HCT116 (cell line): ENCODE measurements around the gene NFIC. TPM values are rescaled to one million over a fixed set of nuclear protein-coding genes. Genes with fewer than 3 reads are reported as not detected.

ENCODE experiments used
- ATAC-seq: fragments of 200-7000 bp; cut with Tn5 transposase; 2 replicates; pipeline ENCODE4 v1.9.1; 2020; ENCODE audit warnings: mild to moderate bottlenecking, moderate library complexity
- BruUV-seq: library from RNA; stranded (reverse); fragments of 400-500 nt; replicated peaks from 2 replicates; lab custom pipeline; 2021; lab: Mats Ljungman, UMichigan
- CTCF ChIA-PET: fragments of 300-600 bp; sonication (Branson Sonifier 250); formaldehyde crosslinking; loops from one replicate; lab custom pipeline; 2021; ENCODE audit warnings: antibody characterized with exemption; lab: Charles Lee
- POLR2A ChIA-PET: fragments of 300-600, 350-600 bp; sonication (Branson Sonifier 250); formaldehyde crosslinking; loops from one replicate; lab custom pipeline; 2021; ENCODE audit warnings: antibody characterized with exemption; lab: Charles Lee
- RAD21 ChIA-PET, 2 experiments: fragments of 300-600 bp; sonication (Branson Sonifier 250); formaldehyde crosslinking; loops; one replicate each; lab custom pipeline; 2023; ENCODE audit warnings: low total read pairs in 2 of 2; ENCODE audit not compliant: uncharacterized antibody in 2 of 2, unreplicated experiment in 2 of 2, low non-redundant PET in 1 of 2; lab: Charles Lee
- DNase-seq: peaks from one replicate; pipeline ENCODE4 v3.0.0-alpha.2; 2010; ENCODE audit warnings: low read depth, low spot score
- H2AFZ ChIP-seq: fragments of 200-600 bp; shearing (Covaris generic), sonication (generic); 2 replicates; pipeline ENCODE4 v1.6.1; 2017; ENCODE audit warnings: low read depth, mixed run types, mixed read lengths, antibody characterized with exemption, low read length; ENCODE audit not compliant: poor library complexity, severe bottlenecking
- H3K27ac ChIP-seq: 2 replicates; pipeline ENCODE4 v1.5.1; 2012; ENCODE audit warnings: low read depth, low read length
- H3K27me3 ChIP-seq: fragments of 200-600 bp; sonication (generic); 2 replicates; pipeline ENCODE4 v1.6.1; 2016; ENCODE audit warnings: mixed run types, low read length, mixed read lengths; ENCODE audit not compliant: insufficient read depth
- H3K36me3 ChIP-seq, 2 experiments: fragments of 200-500 bp in 1 of 2; fragments of 200-600 bp in 1 of 2; sonication (Bioruptor generic) in 1 of 2; sonication (generic) in 1 of 2; 2 replicates each; pipeline versions ENCODE4 v1.5.1 to v1.6.1; 2014 to 2016; ENCODE audit warnings: low read length in 2 of 2, inconsistent platforms in 1 of 2, mixed read lengths in 1 of 2, mixed run types in 1 of 2; ENCODE audit not compliant: insufficient read depth in 2 of 2, control insufficient read depth in 1 of 2
- H3K4me1 ChIP-seq, 2 experiments: fragments of 200-600 bp in 1 of 2; sonication (generic) in 1 of 2; 2 replicates each; pipeline versions ENCODE4 v1.5.1 to v1.6.1; 2012 to 2017; ENCODE audit warnings: low read length in 2 of 2, inconsistent platforms in 1 of 2, mild to moderate bottlenecking in 1 of 2, mixed read lengths in 1 of 2, mixed run types in 1 of 2, moderate library complexity in 1 of 2; ENCODE audit not compliant: insufficient read depth in 2 of 2, control insufficient read depth in 1 of 2
- H3K4me2 ChIP-seq: fragments of 200-600 bp; sonication (generic); 2 replicates; pipeline ENCODE4 v1.6.1; 2017; ENCODE audit warnings: mixed run types, low read length, mixed read lengths
- H3K4me3 ChIP-seq, 2 experiments: fragments of 200-600 bp in 1 of 2; sonication (generic) in 1 of 2; replicated peaks in 1 of 2; 2 replicates each; pipeline ENCODE4 v1.5.1; 2011 to 2016; ENCODE audit warnings: low read length in 2 of 2, control low read depth in 1 of 2, low read depth in 1 of 2, mild to moderate bottlenecking in 1 of 2, mixed read lengths in 1 of 2, mixed run types in 1 of 2
- H3K79me2 ChIP-seq: fragments of 200-600 bp; sonication (generic); 2 replicates; pipeline ENCODE4 v1.6.1; 2017; ENCODE audit warnings: mild to moderate bottlenecking, mixed run types, low read length, moderate library complexity, mixed read lengths; ENCODE audit not compliant: insufficient read depth
- H3K9ac ChIP-seq: fragments of 200-600 bp; sonication (generic); 2 replicates; pipeline ENCODE4 v1.6.1; 2016; ENCODE audit warnings: low read length, mixed read lengths
- H3K9me2 ChIP-seq: fragments of 200-600 bp; sonication (generic), shearing (Covaris generic); 2 replicates; pipeline ENCODE4 v1.6.1; 2017; ENCODE audit warnings: mixed run types, mild to moderate bottlenecking, moderate library complexity; ENCODE audit not compliant: insufficient read depth
- H3K9me3 ChIP-seq, 2 experiments: fragments of 200-500 bp in 1 of 2; fragments of 200-600 bp in 1 of 2; sonication (Bioruptor generic) in 1 of 2; sonication (generic) in 1 of 2; 2 replicates each; pipeline ENCODE4 v1.6.1; 2014 to 2017; ENCODE audit warnings: low read length in 2 of 2, mixed read lengths in 2 of 2, inconsistent platforms in 1 of 2, low read depth in 1 of 2, mild to moderate bottlenecking in 1 of 2, mixed run types in 1 of 2, moderate library complexity in 1 of 2; ENCODE audit not compliant: control insufficient read depth in 1 of 2, insufficient read depth in 1 of 2
- H4K20me1 ChIP-seq: fragments of 200-600 bp; sonication (generic), shearing (Covaris generic); 2 replicates; pipeline ENCODE4 v1.6.1; 2017; ENCODE audit warnings: mixed run types, mild to moderate bottlenecking, moderate library complexity; ENCODE audit not compliant: insufficient read depth
- CBX3 ChIP-seq: IDR thresholded peaks from 2 replicates; pipeline ENCODE4 v1.6.1; 2012; ENCODE audit warnings: low read depth
- CEBPB ChIP-seq: IDR thresholded peaks from 2 replicates; pipeline ENCODE4 v1.6.1; 2012; ENCODE audit warnings: low read depth
- EZH2 ChIP-seq: fragments of 200-600 bp; sonication (generic); IDR thresholded peaks from 2 replicates; pipeline ENCODE4 v1.6.1; 2017; ENCODE audit warnings: antibody characterized with exemption, mixed run types
- EZH2phosphoT487 ChIP-seq: fragments of 200-600 bp; IDR thresholded peaks from 2 replicates; pipeline ENCODE4 v1.6.1; 2018; ENCODE audit warnings: antibody characterized with exemption, borderline replicate concordance
- FOSL1 ChIP-seq: IDR thresholded peaks from 2 replicates; pipeline ENCODE4 v1.6.1; 2012; ENCODE audit warnings: low read depth
- RAD21 ChIP-seq: IDR thresholded peaks from 2 replicates; pipeline ENCODE4 v1.6.1; 2012; ENCODE audit warnings: low read depth, mild to moderate bottlenecking
- SP1 ChIP-seq: IDR thresholded peaks from 2 replicates; pipeline ENCODE4 v1.6.1; 2012; ENCODE audit warnings: low read depth
- SRF ChIP-seq: IDR thresholded peaks from 2 replicates; pipeline ENCODE4 v1.6.1; 2012; ENCODE audit warnings: low read depth
- TCF7L2 ChIP-seq: IDR thresholded peaks from 2 replicates; pipeline ENCODE4 v1.7.0; 2011; ENCODE audit warnings: borderline replicate concordance, inconsistent platforms; ENCODE audit not compliant: insufficient read depth, insufficient read length; ENCODE audit errors: extremely low read depth
- YY1 ChIP-seq: IDR thresholded peaks from 2 replicates; pipeline ENCODE4 v1.6.1; 2011; ENCODE audit warnings: low read length, low read depth, moderate library complexity, mild to moderate bottlenecking; ENCODE audit not compliant: insufficient replicate concordance; ENCODE audit errors: extremely low read depth
- ZNF274 ChIP-seq: fragments of 200-500 bp; sonication (Bioruptor generic); IDR thresholded peaks from 2 replicates; pipeline ENCODE4 v1.6.1; 2014; ENCODE audit warnings: mild to moderate bottlenecking, low read depth, low read length, inconsistent platforms
- intact Hi-C: fragments of 100-400 bp; cut with micrococcal nuclease; formaldehyde crosslinking; loops from 2 replicates; pipeline ENCODE4 v1.10.0; 2022
- total RNA-seq: library from RNA; stranded (reverse); gene quantifications from one replicate; pipeline ENCODE4 v1.2.1, GENCODE V29; 2021; ENCODE audit not compliant: unreplicated experiment
- TF ChIP-seq, protein P1 (sequence below): IDR thresholded peaks from 2 replicates; pipeline ENCODE4 v1.6.1; 2012
- TF ChIP-seq, protein P2 (sequence below): IDR thresholded peaks from 2 replicates; pipeline ENCODE4 v1.6.1; 2012; ENCODE audit warnings: low read depth
- TF ChIP-seq, protein P3 (sequence below): IDR thresholded peaks from 2 replicates; pipeline ENCODE4 v1.6.1; 2012
- TF ChIP-seq, protein P4 (sequence below), 3 experiments: fragments of 200-600 bp in 1 of 3; sonication (generic) in 1 of 3; IDR thresholded peaks in 2 of 3; conservative IDR thresholded peaks in 1 of 3; 2 replicates each; pipeline ENCODE4 v1.5.1; 2012 to 2017; ENCODE audit warnings: low read depth in 2 of 3, low read length in 2 of 3, antibody characterized with exemption in 1 of 3, borderline replicate concordance in 1 of 3, control low read depth in 1 of 3, mild to moderate bottlenecking in 1 of 3, mixed read lengths in 1 of 3, mixed run types in 1 of 3, moderate library complexity in 1 of 3; ENCODE audit not compliant: insufficient read depth in 1 of 3

NFIC gene
- total RNA-seq, 1 experiment from 2014 or later, result 116 TPM

DNA sequence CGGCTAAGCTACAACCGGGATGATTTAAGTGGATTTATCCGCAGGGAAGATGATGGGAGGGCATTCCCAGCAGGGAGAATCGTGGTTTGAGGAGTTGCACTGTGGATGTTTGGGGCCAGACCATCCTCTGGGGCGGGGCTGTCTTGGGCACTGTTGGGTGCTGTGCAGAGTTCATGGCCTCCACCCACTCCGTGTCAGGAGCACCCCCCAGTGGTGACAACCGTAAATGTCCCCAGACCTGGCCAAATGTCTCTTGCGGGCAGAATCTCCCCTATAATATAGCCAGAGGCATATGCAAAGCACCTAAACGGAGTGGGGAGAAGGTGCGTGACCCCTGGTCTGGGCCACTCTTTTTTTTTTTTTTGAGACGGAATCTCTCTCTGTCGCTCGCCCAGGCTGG is 73.7 kb downstream of the NFIC start:
- H3K79me2 ChIP-seq, result peaks cover 63% of the 10 kb centered on the region
- DNase-seq (no peak), ATAC-seq (peak; percentile 70)
- H3K4me2 ChIP-seq, result no peak overlapping the region
- no peak overlapping the region for H3K9ac ChIP-seq
- peaks cover 3 to 9% of the 10 kb centered on the region in 2 experiments; a peak in 3 of 4 replicates for H3K4me1 ChIP-seq
- TF ChIP-seq CEBPB (no peak), TCF7L2 (no peak), FOSL1 (no peak), EZH2 (no peak), ZNF274 (no peak), YY1 (no peak), CBX3 (no peak), RAD21 (peak; percentile 75), SRF (no peak), EZH2phosphoT487 (no peak), SP1 (no peak)
- TF ChIP-seq, protein P1, sequence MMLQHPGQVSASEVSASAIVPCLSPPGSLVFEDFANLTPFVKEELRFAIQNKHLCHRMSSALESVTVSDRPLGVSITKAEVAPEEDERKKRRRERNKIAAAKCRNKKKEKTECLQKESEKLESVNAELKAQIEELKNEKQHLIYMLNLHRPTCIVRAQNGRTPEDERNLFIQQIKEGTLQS, result no peak
- TF ChIP-seq, protein P2, sequence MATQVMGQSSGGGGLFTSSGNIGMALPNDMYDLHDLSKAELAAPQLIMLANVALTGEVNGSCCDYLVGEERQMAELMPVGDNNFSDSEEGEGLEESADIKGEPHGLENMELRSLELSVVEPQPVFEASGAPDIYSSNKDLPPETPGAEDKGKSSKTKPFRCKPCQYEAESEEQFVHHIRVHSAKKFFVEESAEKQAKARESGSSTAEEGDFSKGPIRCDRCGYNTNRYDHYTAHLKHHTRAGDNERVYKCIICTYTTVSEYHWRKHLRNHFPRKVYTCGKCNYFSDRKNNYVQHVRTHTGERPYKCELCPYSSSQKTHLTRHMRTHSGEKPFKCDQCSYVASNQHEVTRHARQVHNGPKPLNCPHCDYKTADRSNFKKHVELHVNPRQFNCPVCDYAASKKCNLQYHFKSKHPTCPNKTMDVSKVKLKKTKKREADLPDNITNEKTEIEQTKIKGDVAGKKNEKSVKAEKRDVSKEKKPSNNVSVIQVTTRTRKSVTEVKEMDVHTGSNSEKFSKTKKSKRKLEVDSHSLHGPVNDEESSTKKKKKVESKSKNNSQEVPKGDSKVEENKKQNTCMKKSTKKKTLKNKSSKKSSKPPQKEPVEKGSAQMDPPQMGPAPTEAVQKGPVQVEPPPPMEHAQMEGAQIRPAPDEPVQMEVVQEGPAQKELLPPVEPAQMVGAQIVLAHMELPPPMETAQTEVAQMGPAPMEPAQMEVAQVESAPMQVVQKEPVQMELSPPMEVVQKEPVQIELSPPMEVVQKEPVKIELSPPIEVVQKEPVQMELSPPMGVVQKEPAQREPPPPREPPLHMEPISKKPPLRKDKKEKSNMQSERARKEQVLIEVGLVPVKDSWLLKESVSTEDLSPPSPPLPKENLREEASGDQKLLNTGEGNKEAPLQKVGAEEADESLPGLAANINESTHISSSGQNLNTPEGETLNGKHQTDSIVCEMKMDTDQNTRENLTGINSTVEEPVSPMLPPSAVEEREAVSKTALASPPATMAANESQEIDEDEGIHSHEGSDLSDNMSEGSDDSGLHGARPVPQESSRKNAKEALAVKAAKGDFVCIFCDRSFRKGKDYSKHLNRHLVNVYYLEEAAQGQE, result no peak
- TF ChIP-seq, protein P3, sequence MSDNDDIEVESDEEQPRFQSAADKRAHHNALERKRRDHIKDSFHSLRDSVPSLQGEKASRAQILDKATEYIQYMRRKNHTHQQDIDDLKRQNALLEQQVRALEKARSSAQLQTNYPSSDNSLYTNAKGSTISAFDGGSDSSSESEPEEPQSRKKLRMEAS, result no peak
- TF ChIP-seq, protein P4, sequence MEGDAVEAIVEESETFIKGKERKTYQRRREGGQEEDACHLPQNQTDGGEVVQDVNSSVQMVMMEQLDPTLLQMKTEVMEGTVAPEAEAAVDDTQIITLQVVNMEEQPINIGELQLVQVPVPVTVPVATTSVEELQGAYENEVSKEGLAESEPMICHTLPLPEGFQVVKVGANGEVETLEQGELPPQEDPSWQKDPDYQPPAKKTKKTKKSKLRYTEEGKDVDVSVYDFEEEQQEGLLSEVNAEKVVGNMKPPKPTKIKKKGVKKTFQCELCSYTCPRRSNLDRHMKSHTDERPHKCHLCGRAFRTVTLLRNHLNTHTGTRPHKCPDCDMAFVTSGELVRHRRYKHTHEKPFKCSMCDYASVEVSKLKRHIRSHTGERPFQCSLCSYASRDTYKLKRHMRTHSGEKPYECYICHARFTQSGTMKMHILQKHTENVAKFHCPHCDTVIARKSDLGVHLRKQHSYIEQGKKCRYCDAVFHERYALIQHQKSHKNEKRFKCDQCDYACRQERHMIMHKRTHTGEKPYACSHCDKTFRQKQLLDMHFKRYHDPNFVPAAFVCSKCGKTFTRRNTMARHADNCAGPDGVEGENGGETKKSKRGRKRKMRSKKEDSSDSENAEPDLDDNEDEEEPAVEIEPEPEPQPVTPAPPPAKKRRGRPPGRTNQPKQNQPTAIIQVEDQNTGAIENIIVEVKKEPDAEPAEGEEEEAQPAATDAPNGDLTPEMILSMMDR (IDR thresholded peaks at IDR 0.05 in 2 of 3, conservative IDR thresholded peaks at IDR 0.05 in 1 of 3; ENCODE audit: borderline replicate concordance in 1 of 3, insufficient read depth in 1 of 3, low read depth in 2 of 3, low read length in 2 of 3), result peak; percentile 50 to 69 (median 69)
- POLR2A ChIA-PET, result no interaction called here
- no peaks in the 10 kb centered on the region for H3K9me2 ChIP-seq
- no peak overlapping the region for H3K27ac ChIP-seq
- H3K27me3 ChIP-seq, result no peaks in the 10 kb centered on the region
- no TSS peak for BruUV-seq
- no peaks in the 10 kb centered on the region for H4K20me1 ChIP-seq
- no peak overlapping the region for H2AFZ ChIP-seq
- no peak overlapping the region for H3K4me3 ChIP-seq
- intact Hi-C loops, result loop anchor here (1.0 kb wide), 1 partner anchor 113 kb away; no protein-coding TSS in a partner anchor
- RAD21 ChIA-PET, result no interaction called here
- H3K9me3 ChIP-seq, result no peaks in the 10 kb centered on the region
- CTCF ChIA-PET, result interaction anchor here (0.6 to 1.1 kb wide), 2 partner anchors 113 to 478 kb away, joined by 3 to 4 read pairs; no protein-coding TSS in a partner anchor
- peaks cover 13 to 30% of the 10 kb centered on the region in 2 experiments; a peak in 3 of 4 replicates for H3K36me3 ChIP-seq
